SK-N-SH (cell line): ENCODE data around the gene DCUN1D3.

ENCODE experiments used
- CTCF ChIP-seq: fragments of 200-600 bp; sonication (generic); IDR thresholded peaks from 2 replicates; pipeline ENCODE4 v1.6.1; 2017; ENCODE audit warnings: antibody characterized with exemption, mild to moderate bottlenecking, moderate library complexity
- JUND ChIP-seq: IDR thresholded peaks from 2 replicates; pipeline ENCODE4 v1.4.0; 2012
- REST ChIP-seq: IDR thresholded peaks from 2 replicates; pipeline ENCODE4 v1.6.1; 2012; ENCODE audit warnings: mild to moderate bottlenecking, low read depth, low read length, moderate library complexity

GRCh38 chr16:20853981-20854620 lies 46.1 kb downstream of the DCUN1D3 start:
- TF ChIP-seq REST, result no peak
- TF ChIP-seq JUND, result no peak
- no peak for TF ChIP-seq CTCF
